PFSK-1 (cell line): Measurements from ENCODE around the gene BARHL1.

Source experiments
- FOXP2 ChIP-seq: optimal IDR thresholded peaks from 2 replicates; pipeline ENCODE3; 2011; ENCODE audit warnings: borderline replicate concordance, control low read depth, inconsistent platforms; ENCODE audit not compliant: insufficient read depth; ENCODE audit errors: extremely low read length, extremely low read depth
- POLR2AphosphoS5 ChIP-seq: IDR thresholded peaks from 2 replicates; pipeline ENCODE4 v1.6.1; 2012; ENCODE audit warnings: low read depth, mild to moderate bottlenecking, control low read depth, low read length, moderate library complexity
- SIN3A ChIP-seq: IDR thresholded peaks from 2 replicates; pipeline ENCODE4 v1.6.1; 2012; ENCODE audit warnings: mild to moderate bottlenecking, low read length, moderate library complexity, borderline replicate concordance; ENCODE audit not compliant: insufficient read depth
- TF ChIP-seq, protein P1 (sequence below), 2 experiments: IDR thresholded peaks; 2 replicates each; pipeline versions ENCODE4 v1.6.1 to v1.8.0; 2011 to 2012; ENCODE audit warnings: low read depth in 2 of 2, low read length in 2 of 2, control low read depth in 1 of 2, inconsistent platforms in 1 of 2, mild to moderate bottlenecking in 1 of 2, moderate library complexity in 1 of 2; ENCODE audit not compliant: insufficient read depth in 1 of 2

DNA sequence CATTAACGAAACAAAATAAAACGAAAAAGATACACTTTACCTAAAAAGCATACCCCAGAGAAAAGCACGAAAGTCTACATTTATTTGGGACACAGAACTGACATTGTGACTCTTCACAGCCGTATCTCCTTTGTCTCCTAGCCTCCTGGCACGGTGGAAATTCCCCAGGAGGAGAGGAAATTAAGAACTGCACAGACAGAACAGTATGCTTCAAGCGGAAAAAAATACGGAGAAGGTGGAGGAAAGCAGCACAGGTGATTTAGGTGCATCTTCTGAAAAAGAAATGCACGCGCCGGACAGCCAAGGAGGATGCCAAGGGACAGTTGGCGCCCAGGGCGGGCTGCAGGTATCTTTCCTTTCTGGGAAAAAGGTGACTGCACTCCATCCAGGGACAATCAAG, 55.4 kb downstream of the BARHL1 start:
- no peak for TF ChIP-seq SIN3A
- no peak for TF ChIP-seq FOXP2
- TF ChIP-seq POLR2AphosphoS5 = no peak
- TF ChIP-seq, protein P1, sequence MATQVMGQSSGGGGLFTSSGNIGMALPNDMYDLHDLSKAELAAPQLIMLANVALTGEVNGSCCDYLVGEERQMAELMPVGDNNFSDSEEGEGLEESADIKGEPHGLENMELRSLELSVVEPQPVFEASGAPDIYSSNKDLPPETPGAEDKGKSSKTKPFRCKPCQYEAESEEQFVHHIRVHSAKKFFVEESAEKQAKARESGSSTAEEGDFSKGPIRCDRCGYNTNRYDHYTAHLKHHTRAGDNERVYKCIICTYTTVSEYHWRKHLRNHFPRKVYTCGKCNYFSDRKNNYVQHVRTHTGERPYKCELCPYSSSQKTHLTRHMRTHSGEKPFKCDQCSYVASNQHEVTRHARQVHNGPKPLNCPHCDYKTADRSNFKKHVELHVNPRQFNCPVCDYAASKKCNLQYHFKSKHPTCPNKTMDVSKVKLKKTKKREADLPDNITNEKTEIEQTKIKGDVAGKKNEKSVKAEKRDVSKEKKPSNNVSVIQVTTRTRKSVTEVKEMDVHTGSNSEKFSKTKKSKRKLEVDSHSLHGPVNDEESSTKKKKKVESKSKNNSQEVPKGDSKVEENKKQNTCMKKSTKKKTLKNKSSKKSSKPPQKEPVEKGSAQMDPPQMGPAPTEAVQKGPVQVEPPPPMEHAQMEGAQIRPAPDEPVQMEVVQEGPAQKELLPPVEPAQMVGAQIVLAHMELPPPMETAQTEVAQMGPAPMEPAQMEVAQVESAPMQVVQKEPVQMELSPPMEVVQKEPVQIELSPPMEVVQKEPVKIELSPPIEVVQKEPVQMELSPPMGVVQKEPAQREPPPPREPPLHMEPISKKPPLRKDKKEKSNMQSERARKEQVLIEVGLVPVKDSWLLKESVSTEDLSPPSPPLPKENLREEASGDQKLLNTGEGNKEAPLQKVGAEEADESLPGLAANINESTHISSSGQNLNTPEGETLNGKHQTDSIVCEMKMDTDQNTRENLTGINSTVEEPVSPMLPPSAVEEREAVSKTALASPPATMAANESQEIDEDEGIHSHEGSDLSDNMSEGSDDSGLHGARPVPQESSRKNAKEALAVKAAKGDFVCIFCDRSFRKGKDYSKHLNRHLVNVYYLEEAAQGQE (IDR thresholded peaks at IDR 0.05; ENCODE audit: insufficient read depth in 1 of 2, low read depth in 2 of 2, low read length in 2 of 2) = no peak
